Type B pancreatic cell (in vitro differentiated cells): ENCODE data around the gene ZNF22. TPM values are rescaled to one million over a fixed set of nuclear protein-coding genes. Genes with fewer than 3 reads are reported as not detected.

Source experiments
- DNase-seq: peaks from one replicate; pipeline ENCODE4 v3.0.0; 2021; ENCODE audit warnings: mixed read lengths; ENCODE audit not compliant: unreplicated experiment; ENCODE audit errors: extremely low spot score
- H3K27ac Mint-ChIP-seq: 2 replicates; pipeline ENCODE4 v1.8.0; 2021; ENCODE audit warnings: mild to moderate bottlenecking, mixed read lengths
- H3K27me3 Mint-ChIP-seq: 2 replicates; pipeline ENCODE4 v1.8.0; 2021; ENCODE audit warnings: mixed read lengths
- H3K36me3 Mint-ChIP-seq: 2 replicates; pipeline ENCODE4 v1.8.0; 2021; ENCODE audit warnings: mixed read lengths
- H3K4me1 Mint-ChIP-seq: one replicate; pipeline ENCODE4 v1.8.0; 2021; ENCODE audit warnings: mixed read lengths; ENCODE audit not compliant: unreplicated experiment
- H3K4me3 Mint-ChIP-seq: 2 replicates; pipeline ENCODE4 v1.8.0; 2021; ENCODE audit warnings: mild to moderate bottlenecking, mixed read lengths
- H3K9me3 Mint-ChIP-seq: 2 replicates; pipeline ENCODE4 v1.8.0; 2021; ENCODE audit warnings: mixed read lengths
- CTCF ChIP-seq: fragments of 200-600 bp; sonication (generic); conservative IDR thresholded peaks from 2 replicates; pipeline ENCODE4 v1.5.0; 2021; ENCODE audit warnings: antibody characterized with exemption, mild to moderate bottlenecking
- total RNA-seq: library from RNA; stranded (reverse); gene quantifications from 2 replicates; pipeline ENCODE4 v1.2.1, GENCODE V29; 2021; ENCODE audit warnings: low replicate concordance

Gene ZNF22
- total RNA-seq, 1 donor from 2014 or later, result 39.0 TPM

DNA sequence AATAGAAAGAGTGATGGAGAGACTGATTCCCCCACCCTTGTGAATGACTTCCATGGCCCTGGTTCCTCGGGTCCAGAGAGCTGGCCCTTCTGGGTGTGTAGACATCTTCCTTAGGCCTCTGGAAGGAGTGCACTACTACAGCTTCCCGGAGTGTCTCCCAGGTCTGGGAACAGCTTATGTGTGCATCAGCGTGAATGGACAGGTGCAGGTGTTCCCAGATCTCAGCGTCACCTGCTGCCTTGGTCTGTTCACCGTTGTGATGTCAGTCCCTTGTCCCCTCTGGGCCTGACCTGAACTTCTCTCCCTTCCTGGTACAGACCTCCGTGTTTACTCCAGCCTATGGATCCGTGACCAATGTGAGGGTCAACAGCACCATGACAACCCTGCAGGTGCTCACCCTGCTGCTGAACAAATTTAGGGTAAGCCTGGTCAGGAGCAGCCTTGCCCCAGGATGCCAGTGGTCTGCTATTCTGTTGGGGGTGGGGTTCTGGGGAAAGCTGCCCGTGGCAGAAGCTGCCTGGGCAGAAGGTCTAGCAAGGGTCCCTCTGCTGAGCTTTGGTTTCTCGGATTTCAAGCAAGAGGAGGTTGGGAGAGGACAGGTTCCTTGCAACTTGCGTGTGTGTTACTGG is 11.7 kb upstream of the ZNF22 start:
- Mint-ChIP-seq H3K27ac (peak overlapping the region; percentile 65), H3K36me3 (peaks cover 14% of the 10 kb centered on the region), H3K27me3 (no peaks in the 10 kb centered on the region), H3K4me3 (peak overlapping the region; percentile 33), H3K9me3 (no peaks in the 10 kb centered on the region), H3K4me1 (peaks cover 25% of the 10 kb centered on the region)
- no peak for DNase-seq
- TF ChIP-seq CTCF, result no peak

DNA sequence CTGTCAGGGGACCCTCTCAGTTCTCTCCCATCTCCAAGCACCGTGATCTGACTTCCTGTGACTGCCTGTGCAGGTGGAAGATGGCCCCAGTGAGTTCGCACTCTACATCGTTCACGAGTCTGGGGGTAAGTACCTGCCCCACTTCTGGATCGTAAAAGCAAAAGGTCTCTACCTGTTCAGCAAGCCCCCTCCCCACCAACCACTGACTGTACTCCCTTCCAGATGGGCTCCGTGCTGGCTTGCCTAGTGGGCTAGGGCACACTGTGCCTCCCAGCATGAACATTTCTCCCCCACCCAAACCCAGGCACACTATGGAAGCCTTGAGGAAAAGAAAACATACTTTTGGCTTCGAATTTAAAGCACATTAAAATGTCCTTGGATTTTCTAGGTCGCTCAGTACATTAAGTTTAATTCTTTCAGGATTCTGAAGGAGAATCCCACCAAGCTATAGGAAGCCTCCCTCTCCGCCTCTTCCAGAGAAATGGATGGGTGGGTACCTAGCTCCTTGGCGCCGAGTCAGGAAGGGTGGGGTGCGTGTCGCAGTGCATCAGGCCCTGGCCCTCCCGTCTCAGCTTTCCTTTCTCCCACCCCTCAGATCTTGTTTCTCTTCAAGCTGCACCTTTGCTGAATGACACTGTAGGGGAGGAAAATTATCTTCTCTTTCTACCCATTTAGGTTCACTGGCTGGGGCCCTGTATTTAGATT is 11.0 kb upstream of the ZNF22 start:
- Mint-ChIP-seq H3K27ac (peak overlapping the region; percentile 65), H3K9me3 (no peaks in the 10 kb centered on the region), H3K27me3 (no peaks in the 10 kb centered on the region), H3K4me3 (peak overlapping the region; percentile 33), H3K36me3 (peaks cover 14% of the 10 kb centered on the region), H3K4me1 (peaks cover 30% of the 10 kb centered on the region)
- no peak for TF ChIP-seq CTCF
- DNase-seq, result no peak

GRCh38 chr10:44990302-44990655 is 10.4 kb upstream of the ZNF22 start:
- no peak for DNase-seq
- Mint-ChIP-seq H3K4me1 (peaks cover 28% of the 10 kb centered on the region), H3K4me3 (peak overlapping the region; percentile 8), H3K9me3 (no peaks in the 10 kb centered on the region), H3K27ac (peak overlapping the region; percentile 52), H3K36me3 (peaks cover 14% of the 10 kb centered on the region), H3K27me3 (no peaks in the 10 kb centered on the region)
- TF ChIP-seq CTCF, result peak; percentile 61

DNA sequence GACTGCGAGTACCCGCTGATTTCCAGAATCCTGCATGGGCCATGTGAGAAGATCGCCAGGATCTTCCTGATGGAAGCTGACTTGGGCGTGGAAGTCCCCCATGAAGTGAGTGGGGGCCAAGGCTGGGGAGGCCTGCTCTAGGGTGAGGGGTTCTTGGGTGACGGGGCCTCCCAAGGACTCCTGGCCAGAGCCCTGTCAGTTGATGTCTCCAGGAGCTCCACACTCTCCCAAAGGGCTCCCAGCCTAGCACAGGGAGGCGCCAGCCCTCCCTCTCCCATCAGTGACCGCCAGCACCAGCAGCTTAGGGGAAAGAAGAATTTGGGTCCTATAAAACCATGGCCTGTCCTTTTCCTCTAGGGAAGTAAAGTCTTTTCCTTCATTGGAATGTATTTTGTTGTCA is 9.8 kb upstream of the ZNF22 start:
- no peak for TF ChIP-seq CTCF
- no peak overlapping the region for H3K4me3 Mint-ChIP-seq
- no peak for DNase-seq
- H3K27ac Mint-ChIP-seq, result no peak overlapping the region
- no peaks in the 10 kb centered on the region for H3K27me3 Mint-ChIP-seq
- H3K9me3 Mint-ChIP-seq, result no peaks in the 10 kb centered on the region
- H3K36me3 Mint-ChIP-seq, result peaks cover 14% of the 10 kb centered on the region
- peaks cover 29% of the 10 kb centered on the region for H3K4me1 Mint-ChIP-seq

DNA sequence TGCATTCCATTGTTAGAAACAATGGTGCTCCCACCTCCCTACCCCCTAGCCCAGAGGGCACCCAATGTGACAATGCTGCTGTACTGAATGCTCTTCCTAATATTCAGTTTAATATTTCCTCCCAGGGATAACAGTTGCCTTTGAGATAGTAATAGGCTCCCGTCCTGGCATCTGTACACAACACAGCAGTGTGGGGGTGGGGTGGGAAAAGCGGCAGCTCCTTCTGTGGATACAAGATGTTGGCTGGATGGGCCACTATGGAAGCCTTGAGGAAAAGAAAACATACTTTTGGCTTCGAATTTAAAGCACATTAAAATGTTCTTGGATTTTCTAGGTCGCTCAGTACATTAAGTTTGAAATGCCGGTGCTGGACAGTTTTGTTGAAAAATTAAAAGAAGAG is 9.2 kb upstream of the ZNF22 start:
- Mint-ChIP-seq H3K4me3 (no peak overlapping the region), H3K4me1 (peaks cover 33% of the 10 kb centered on the region), H3K36me3 (peaks cover 14% of the 10 kb centered on the region), H3K27me3 (no peaks in the 10 kb centered on the region), H3K9me3 (no peaks in the 10 kb centered on the region), H3K27ac (no peak overlapping the region)
- DNase-seq, result no peak
- no peak for TF ChIP-seq CTCF
